ENCODE data around the gene CDK15. TPM values are rescaled to one million over a fixed set of nuclear protein-coding genes. Genes with fewer than 3 reads are reported as not detected.
A peak's percentile ranks its signal among the peaks of the same experiment; 100 is the strongest.

CDK15 gene
- polyA plus RNA-seq, 2 of the 4 experiments (the other 2 are of a cell fraction): not detected

GRCh38 chr2:201860636-201861066 lies 54.3 kb downstream of the CDK15 start:
- ATAC-seq: peak; percentile 97 to 98
- Histone ChIP-seq H3K4me2 (peak overlapping the region; percentile 20; the same call in 1 of the 3 replicates), H3K4me3 (no peak overlapping the region), H3K9me3 (no peaks in the 10 kb centered on the region), H3K27ac (no peak overlapping the region), H3K4me1 (no peaks in the 10 kb centered on the region)
- POLR2A ChIA-PET: no interaction called here
- CTCF ChIA-PET: interaction anchor here (0.6 to 6.1 kb wide), 63 partner anchors 9 to 628 kb away, joined by 3 to 75 read pairs (median 4); partner anchors contain the start of genes ALS2 and CDK15
- TF ChIP-seq JUNB (IDR thresholded peaks at IDR 0.05): no peak
- no peak for TF ChIP-seq MAFK (IDR thresholded peaks at IDR 0.05; ENCODE audit: partially characterized antibody)
- no peak for TF ChIP-seq ELK1 (IDR thresholded peaks at IDR 0.05; ENCODE audit: low read depth, low read length)
- TF ChIP-seq HOXB13 (CRISPR knock-in tag; IDR thresholded peaks at IDR 0.05; ENCODE audit: low read depth): no peak
- TF ChIP-seq CTCF (IDR thresholded peaks at IDR 0.05): peak; percentile 91
- TF ChIP-seq USF2 (IDR thresholded peaks at IDR 0.05): no peak
- no peak for TF ChIP-seq HDAC2 (IDR thresholded peaks at IDR 0.05)
- no peak for TF ChIP-seq CHD2 (IDR thresholded peaks at IDR 0.05; ENCODE audit: low read length, partially characterized antibody)
- no peak for TF ChIP-seq NPAS2 (CRISPR knock-in tag; IDR thresholded peaks at IDR 0.05; ENCODE audit: borderline replicate concordance)
- no peak for TF ChIP-seq POLR2A (IDR thresholded peaks at IDR 0.05; ENCODE audit: low read length)
- peak; percentile 92 to 94 for TF ChIP-seq RAD21 (conservative IDR thresholded peaks at IDR 0.05 in 1 of 2, IDR thresholded peaks at IDR 0.05 in 1 of 2)
- TF ChIP-seq HMGXB4 (CRISPR knock-in tag; IDR thresholded peaks at IDR 0.05; ENCODE audit: borderline replicate concordance): no peak
- TF ChIP-seq MAX (IDR thresholded peaks at IDR 0.05): no peak
- peak; percentile 95 for TF ChIP-seq SMC3 (IDR thresholded peaks at IDR 0.05)
- TF ChIP-seq MAZ (IDR thresholded peaks at IDR 0.05; ENCODE audit: borderline replicate concordance, low read depth, low read length): no peak
- peak; percentile 65 to 71 for DNase-seq (ENCODE audit: low read depth in 1 of 2, low spot score in 1 of 2)
- FAIRE-seq: peak; percentile 80
- WGBS (ENCODE audit: missing lambda C conversion rate): 24% methylated on average over 5 of the region's 5 CpGs

GRCh38 chr2:201862843-201863242 lies 56.5 kb downstream of the CDK15 start:
- ATAC-seq: no peak
- POLR2A ChIA-PET: no interaction called here
- no peak overlapping the region for H3K4me3 ChIP-seq
- 60% methylated on average over 7 of the region's 7 CpGs for WGBS (ENCODE audit: missing lambda C conversion rate)
- no peak for DNase-seq (ENCODE audit: low read depth in 1 of 2, low spot score in 1 of 2)
- no peaks in the 10 kb centered on the region for H3K4me1 ChIP-seq
- H3K27ac ChIP-seq: no peak overlapping the region
- FAIRE-seq: no peak
- CTCF ChIA-PET: interaction anchor here (1.1 to 6.1 kb wide), 4 partner anchors 16 to 317 kb away, joined by 3 to 75 read pairs (median 3); no protein-coding TSS in a partner anchor
- no peaks in the 10 kb centered on the region for H3K9me3 ChIP-seq
- no peak for TF ChIP-seq ESRRA (IDR thresholded peaks at IDR 0.05; ENCODE audit: borderline replicate concordance, low read length)
- TF ChIP-seq NPAS2 (CRISPR knock-in tag; IDR thresholded peaks at IDR 0.05; ENCODE audit: borderline replicate concordance): no peak
- TF ChIP-seq SREBF2 (IDR thresholded peaks at IDR 0.05): no peak
- TF ChIP-seq KDM5A (IDR thresholded peaks at IDR 0.05): no peak
- no peak for TF ChIP-seq EHF (CRISPR knock-in tag; IDR thresholded peaks at IDR 0.05)
- no peak for TF ChIP-seq HOXB13 (CRISPR knock-in tag; IDR thresholded peaks at IDR 0.05; ENCODE audit: low read depth)
- no peak for TF ChIP-seq ZSCAN20 (CRISPR knock-in tag; IDR thresholded peaks at IDR 0.05)
- TF ChIP-seq FOXS1 (CRISPR knock-in tag; IDR thresholded peaks at IDR 0.05): no peak
- no peak for TF ChIP-seq RFX5 (IDR thresholded peaks at IDR 0.05)
- TF ChIP-seq BCL3 (IDR thresholded peaks at IDR 0.05): no peak
- no peak for TF ChIP-seq EHMT2 (IDR thresholded peaks at IDR 0.05; ENCODE audit: low read depth)
- TF ChIP-seq MAFK (IDR thresholded peaks at IDR 0.05; ENCODE audit: partially characterized antibody): no peak
- TF ChIP-seq GATA3 (IDR thresholded peaks at IDR 0.05; ENCODE audit: borderline replicate concordance): no peak
- no peak for TF ChIP-seq POLR2AphosphoS2 (conservative IDR thresholded peaks at IDR 0.05; ENCODE audit: low read length)
- no peak for TF ChIP-seq BHLHE40 (IDR thresholded peaks at IDR 0.05; ENCODE audit: low read depth, low read length)
- TF ChIP-seq CBX8 (IDR thresholded peaks at IDR 0.05): no peak
- TF ChIP-seq ZFP36 (IDR thresholded peaks at IDR 0.05; ENCODE audit: borderline replicate concordance, partially characterized antibody): no peak
- no peak for TF ChIP-seq RNF2 (IDR thresholded peaks at IDR 0.05; ENCODE audit: borderline replicate concordance, low read depth)
- H3K4me2 ChIP-seq: no peak overlapping the region

Data from A549 (cell line).